ENCODE data around the gene BRIP1.
"Not testable (repeated sequence)": the region's sequence is repeated elsewhere in the genome, so short reads cannot be mapped to it uniquely, and the experiment has no call there.

Gene BRIP1

DNA sequence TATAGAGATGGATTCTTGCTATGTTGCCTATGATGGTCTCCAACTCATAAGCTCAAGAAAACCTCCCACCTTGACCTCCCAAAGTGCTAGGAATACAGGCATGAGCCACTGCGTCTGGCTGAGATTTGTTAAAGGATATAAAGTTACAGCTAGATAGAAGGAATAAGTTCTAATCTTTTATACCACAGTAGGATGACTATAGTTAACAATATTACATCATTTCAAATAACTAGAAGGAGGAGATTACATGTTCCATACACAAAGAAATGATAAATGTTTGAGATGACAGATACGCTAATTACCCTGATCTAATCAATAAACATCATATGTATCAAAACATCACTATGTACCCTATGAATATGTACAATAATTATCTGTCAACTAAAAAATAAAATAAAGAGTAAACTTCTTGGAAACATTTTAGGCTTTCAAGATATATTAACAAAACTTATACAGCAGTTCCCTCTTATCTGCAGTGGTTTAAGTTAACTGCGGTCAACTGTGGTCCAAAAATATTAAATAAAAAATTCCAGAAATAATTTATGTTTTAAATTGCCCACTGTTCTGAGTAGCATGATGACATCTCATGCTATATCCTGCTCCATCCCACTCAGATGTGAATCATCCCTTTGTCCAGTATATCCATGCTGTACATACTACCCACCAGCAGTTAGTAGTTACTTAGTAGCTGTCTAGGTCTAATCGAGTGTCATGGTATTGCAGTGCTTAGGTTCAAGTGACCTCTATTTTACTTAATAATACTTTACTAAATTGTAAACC is 143.1 kb downstream of the BRIP1 start:
- no peaks in the 10 kb centered on the region for H3K36me3 ChIP-seq (ENCODE audit: control insufficient read depth, insufficient read depth, low read length)
- no peak overlapping the region for H3K27ac ChIP-seq (ENCODE audit: low read depth, low read length, severe bottlenecking)
- no peak overlapping the region for H3K4me3 ChIP-seq (ENCODE audit: extremely low read depth, insufficient read depth, low read length, poor library complexity, severe bottlenecking)
- WGBS, 2 experiments (ENCODE audit: insufficient coverage in 2 of 2): no CpG with 5 or more reads among the region's 4 CpGs
- H3K4me1 ChIP-seq (ENCODE audit: control insufficient read depth, insufficient read depth, low read length, poor library complexity, severe bottlenecking): no peaks in the 10 kb centered on the region
- no peaks in the 10 kb centered on the region for H3K9me3 ChIP-seq (ENCODE audit: control insufficient read depth, low read length)

DNA sequence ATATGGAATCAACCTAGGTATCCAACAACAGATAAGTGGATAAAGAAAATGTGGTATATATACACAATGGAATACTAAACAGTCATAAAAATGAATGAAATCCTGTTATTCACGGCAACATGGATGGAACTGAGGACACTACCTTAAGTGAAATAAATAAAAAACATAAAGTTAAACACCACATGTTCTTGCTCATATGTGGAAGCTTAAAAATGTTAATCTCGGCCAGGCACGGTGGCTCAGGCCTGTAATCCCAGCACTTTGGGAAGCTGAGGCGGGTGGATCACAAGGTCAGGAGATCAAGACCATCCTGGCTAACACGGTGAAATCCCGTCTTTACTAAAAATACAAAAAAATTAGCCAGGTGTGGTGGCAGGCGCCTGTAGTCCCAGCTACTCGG is 144.1 kb downstream of the BRIP1 start:
- H3K4me1 ChIP-seq (ENCODE audit: control insufficient read depth, insufficient read depth, low read length, poor library complexity, severe bottlenecking); H3K36me3 ChIP-seq (ENCODE audit: control insufficient read depth, insufficient read depth, low read length); H3K4me3 ChIP-seq (ENCODE audit: extremely low read depth, insufficient read depth, low read length, poor library complexity, severe bottlenecking); H3K27ac ChIP-seq (ENCODE audit: low read depth, low read length, severe bottlenecking); H3K9me3 ChIP-seq (ENCODE audit: control insufficient read depth, low read length): not testable (repeated sequence)
- WGBS, 2 experiments (ENCODE audit: insufficient coverage in 2 of 2): 100% methylated on average over 3 of the region's 8 CpGs

DNA sequence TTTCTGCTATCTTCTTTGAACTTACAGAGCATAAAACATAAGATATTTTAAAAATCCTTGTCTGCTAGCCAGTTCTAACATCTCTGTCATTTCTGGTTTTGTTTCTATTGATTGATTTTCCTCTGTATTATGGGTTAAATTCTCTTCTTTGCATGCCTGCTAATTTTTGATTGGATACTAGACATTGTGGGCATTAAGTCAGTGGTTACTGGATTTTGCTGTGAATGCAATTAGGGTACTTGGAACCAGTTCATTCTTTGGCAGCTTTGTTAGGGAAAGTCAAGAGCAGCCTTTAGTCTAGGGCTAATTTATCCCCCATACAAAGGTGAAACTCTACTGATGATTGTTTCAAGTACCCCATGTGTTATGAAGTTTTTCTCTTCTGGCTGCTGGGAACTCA is 145.3 kb downstream of the BRIP1 start:
- Histone ChIP-seq H3K4me1 (ENCODE audit: control insufficient read depth, insufficient read depth, low read length, poor library complexity, severe bottlenecking) (no peaks in the 10 kb centered on the region), H3K4me3 (ENCODE audit: extremely low read depth, insufficient read depth, low read length, poor library complexity, severe bottlenecking) (no peak overlapping the region), H3K27ac (ENCODE audit: low read depth, low read length, severe bottlenecking) (no peak overlapping the region), H3K36me3 (ENCODE audit: control insufficient read depth, insufficient read depth, low read length) (no peaks in the 10 kb centered on the region), H3K9me3 (ENCODE audit: control insufficient read depth, low read length) (no peaks in the 10 kb centered on the region)

DNA sequence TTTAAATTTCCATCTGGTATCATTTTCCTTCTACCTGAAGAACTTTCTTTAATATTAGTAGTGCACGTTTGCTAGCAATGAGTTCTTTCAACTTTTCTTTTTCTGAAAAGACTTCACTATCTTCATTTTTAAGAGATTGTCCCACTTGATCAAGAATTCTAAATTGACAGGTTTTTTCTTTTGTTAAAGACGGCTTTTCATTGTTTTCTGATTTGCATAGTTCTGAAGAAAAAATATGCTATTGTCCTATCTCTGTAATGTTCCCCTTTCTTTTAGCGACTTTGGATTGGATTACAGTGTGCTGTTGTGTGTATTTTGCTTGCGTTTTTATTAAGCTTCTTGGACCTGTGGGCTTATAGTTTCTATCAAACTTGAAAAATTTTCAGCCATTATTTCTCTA is 146.0 kb downstream of the BRIP1 start:
- Histone ChIP-seq H3K27ac (ENCODE audit: low read depth, low read length, severe bottlenecking) (no peak overlapping the region), H3K9me3 (ENCODE audit: control insufficient read depth, low read length) (no peaks in the 10 kb centered on the region), H3K4me1 (ENCODE audit: control insufficient read depth, insufficient read depth, low read length, poor library complexity, severe bottlenecking) (no peaks in the 10 kb centered on the region), H3K4me3 (ENCODE audit: extremely low read depth, insufficient read depth, low read length, poor library complexity, severe bottlenecking) (no peak overlapping the region), H3K36me3 (ENCODE audit: control insufficient read depth, insufficient read depth, low read length) (no peaks in the 10 kb centered on the region)
- WGBS, 2 experiments (ENCODE audit: insufficient coverage in 2 of 2): no CpG with 5 or more reads among the region's 4 CpGs

DNA sequence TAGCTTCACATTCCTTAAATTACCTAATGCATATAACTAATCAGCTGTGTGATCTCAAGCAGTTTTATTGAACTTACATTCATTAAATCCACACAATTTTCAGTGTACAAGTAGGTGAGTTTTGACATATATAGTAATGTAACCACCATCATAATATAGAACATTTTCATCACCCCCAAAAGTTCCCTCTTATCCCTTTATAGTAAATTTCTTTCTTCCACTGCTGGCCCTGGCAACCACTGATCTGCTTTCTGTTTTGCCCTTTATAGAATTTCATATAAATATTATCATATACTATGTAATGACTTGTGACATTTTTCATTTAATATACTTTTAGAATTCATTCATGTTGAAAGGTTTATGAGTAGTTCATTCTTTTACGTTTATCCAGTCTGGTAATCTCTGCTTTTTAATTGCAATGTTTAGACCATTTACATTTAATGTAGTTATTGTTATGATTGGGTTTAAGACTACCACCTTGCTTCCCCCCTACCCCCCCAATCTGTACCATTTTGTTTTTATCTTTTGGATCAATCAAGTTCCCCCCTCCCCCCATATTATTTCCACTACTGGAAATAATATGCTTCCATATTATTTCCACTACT is 147.0 kb downstream of the BRIP1 start:
- Histone ChIP-seq H3K9me3 (ENCODE audit: control insufficient read depth, low read length) (no peaks in the 10 kb centered on the region), H3K4me3 (ENCODE audit: extremely low read depth, insufficient read depth, low read length, poor library complexity, severe bottlenecking) (no peak overlapping the region), H3K27ac (ENCODE audit: low read depth, low read length, severe bottlenecking) (no peak overlapping the region), H3K36me3 (ENCODE audit: control insufficient read depth, insufficient read depth, low read length) (no peaks in the 10 kb centered on the region), H3K4me1 (ENCODE audit: control insufficient read depth, insufficient read depth, low read length, poor library complexity, severe bottlenecking) (no peaks in the 10 kb centered on the region)
- no CpG with 5 or more reads among the region's 1 CpG for WGBS, 2 experiments (ENCODE audit: insufficient coverage in 2 of 2)

DNA sequence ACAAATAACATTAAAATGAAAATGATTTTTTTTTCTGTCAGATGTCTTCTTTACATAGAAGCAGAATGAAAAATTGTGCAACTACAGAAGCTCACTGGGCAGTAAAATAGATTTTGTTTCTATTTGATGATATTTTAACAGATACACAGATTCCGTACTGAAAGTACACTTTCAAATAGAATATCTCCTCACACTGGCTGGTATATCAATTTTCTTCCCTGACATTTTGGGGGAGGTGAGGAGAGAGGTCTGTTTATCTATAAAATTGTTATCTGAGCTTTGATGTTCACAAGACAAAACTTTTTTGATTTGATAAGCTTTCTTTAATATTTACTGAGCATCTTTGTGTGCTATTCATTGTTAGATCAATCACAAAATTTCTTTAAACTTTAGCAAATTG is 148.0 kb downstream of the BRIP1 start:
- WGBS, 2 experiments (ENCODE audit: insufficient coverage in 2 of 2): no CpG with 5 or more reads among the region's 1 CpG
- H3K4me1 ChIP-seq (ENCODE audit: control insufficient read depth, insufficient read depth, low read length, poor library complexity, severe bottlenecking): no peaks in the 10 kb centered on the region
- no peaks in the 10 kb centered on the region for H3K36me3 ChIP-seq (ENCODE audit: control insufficient read depth, insufficient read depth, low read length)
- no peak overlapping the region for H3K4me3 ChIP-seq (ENCODE audit: extremely low read depth, insufficient read depth, low read length, poor library complexity, severe bottlenecking)
- no peak overlapping the region for H3K27ac ChIP-seq (ENCODE audit: low read depth, low read length, severe bottlenecking)
- H3K9me3 ChIP-seq (ENCODE audit: control insufficient read depth, low read length): no peaks in the 10 kb centered on the region

DNA sequence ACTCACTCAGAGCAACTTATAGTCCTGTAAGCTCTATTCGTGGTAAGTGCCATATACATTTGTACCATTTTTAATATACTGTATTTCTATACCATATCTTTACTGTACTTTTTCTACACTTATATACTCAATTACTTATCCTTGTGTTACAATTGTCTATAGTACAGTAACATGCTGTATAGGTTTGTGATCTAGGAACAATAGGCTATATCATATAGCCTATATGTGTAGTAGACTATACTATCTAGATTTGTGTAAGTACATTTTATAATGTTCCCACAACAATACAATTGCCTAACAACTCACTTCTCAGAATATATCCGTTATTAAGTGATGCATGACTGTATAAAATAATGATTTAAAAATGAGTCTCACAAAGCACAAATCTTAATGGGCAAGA is 149.0 kb downstream of the BRIP1 start:
- H3K27ac ChIP-seq (ENCODE audit: low read depth, low read length, severe bottlenecking): no peak overlapping the region
- no CpG with 5 or more reads among the region's 2 CpGs for WGBS, 2 experiments (ENCODE audit: insufficient coverage in 2 of 2)
- H3K4me1 ChIP-seq (ENCODE audit: control insufficient read depth, insufficient read depth, low read length, poor library complexity, severe bottlenecking): no peaks in the 10 kb centered on the region
- no peak overlapping the region for H3K4me3 ChIP-seq (ENCODE audit: extremely low read depth, insufficient read depth, low read length, poor library complexity, severe bottlenecking)
- H3K36me3 ChIP-seq (ENCODE audit: control insufficient read depth, insufficient read depth, low read length): no peaks in the 10 kb centered on the region
- H3K9me3 ChIP-seq (ENCODE audit: control insufficient read depth, low read length): no peaks in the 10 kb centered on the region

DNA sequence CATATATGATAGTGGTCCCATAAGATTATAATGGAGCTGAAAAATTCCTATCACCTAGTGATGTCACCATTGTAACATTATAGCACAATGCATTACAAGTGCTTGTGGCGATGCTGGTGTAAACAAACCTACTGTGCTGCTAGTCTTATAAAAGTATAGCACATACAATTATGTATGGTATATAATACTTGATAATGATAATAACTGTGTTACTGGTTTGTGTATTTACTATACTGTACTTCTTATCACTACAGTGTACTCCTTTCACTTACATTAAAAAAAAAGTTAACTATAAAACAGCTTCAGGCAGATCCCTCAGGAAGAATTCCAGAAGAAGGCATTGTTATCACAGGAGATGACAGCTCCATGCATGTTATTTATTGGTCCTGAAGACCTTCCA is 150.3 kb downstream of the BRIP1 start:
- Histone ChIP-seq H3K36me3 (ENCODE audit: control insufficient read depth, insufficient read depth, low read length) (peaks cover 6% of the 10 kb centered on the region), H3K4me1 (ENCODE audit: control insufficient read depth, insufficient read depth, low read length, poor library complexity, severe bottlenecking) (no peaks in the 10 kb centered on the region), H3K9me3 (ENCODE audit: control insufficient read depth, low read length) (no peaks in the 10 kb centered on the region), H3K4me3 (ENCODE audit: extremely low read depth, insufficient read depth, low read length, poor library complexity, severe bottlenecking) (no peak overlapping the region), H3K27ac (ENCODE audit: low read depth, low read length, severe bottlenecking) (no peak overlapping the region)
- no CpG with 5 or more reads among the region's 1 CpG for WGBS, 2 experiments (ENCODE audit: insufficient coverage in 2 of 2)

DNA sequence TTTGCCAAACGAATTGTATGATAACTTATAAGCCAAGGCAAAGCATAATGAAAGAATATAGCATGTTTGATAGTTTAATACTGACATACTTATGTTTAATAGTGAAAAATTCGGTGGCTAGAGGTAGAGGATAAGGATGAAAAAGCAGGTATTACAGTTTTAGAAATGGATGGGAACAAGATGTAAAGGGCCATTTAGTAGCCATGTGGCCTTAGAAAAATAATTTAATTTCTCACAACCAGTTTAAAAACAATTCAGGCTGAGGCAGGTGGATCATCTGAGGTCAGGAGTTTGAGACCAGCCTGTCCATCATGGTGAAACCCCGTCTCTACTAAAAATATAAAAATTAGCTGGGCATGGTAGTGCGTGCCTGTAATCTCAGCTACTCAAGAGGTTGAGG is 152.8 kb downstream of the BRIP1 start:
- no peaks in the 10 kb centered on the region for H3K4me1 ChIP-seq (ENCODE audit: control insufficient read depth, insufficient read depth, low read length, poor library complexity, severe bottlenecking)
- no peak overlapping the region for H3K4me3 ChIP-seq (ENCODE audit: extremely low read depth, insufficient read depth, low read length, poor library complexity, severe bottlenecking)
- H3K27ac ChIP-seq (ENCODE audit: low read depth, low read length, severe bottlenecking): no peak overlapping the region
- H3K9me3 ChIP-seq (ENCODE audit: control insufficient read depth, low read length): no peaks in the 10 kb centered on the region
- peaks cover 6% of the 10 kb centered on the region for H3K36me3 ChIP-seq (ENCODE audit: control insufficient read depth, insufficient read depth, low read length)
- 86 to 100% methylated on average over 2 of the region's 4 CpGs for WGBS, 2 experiments (ENCODE audit: insufficient coverage in 2 of 2)

DNA sequence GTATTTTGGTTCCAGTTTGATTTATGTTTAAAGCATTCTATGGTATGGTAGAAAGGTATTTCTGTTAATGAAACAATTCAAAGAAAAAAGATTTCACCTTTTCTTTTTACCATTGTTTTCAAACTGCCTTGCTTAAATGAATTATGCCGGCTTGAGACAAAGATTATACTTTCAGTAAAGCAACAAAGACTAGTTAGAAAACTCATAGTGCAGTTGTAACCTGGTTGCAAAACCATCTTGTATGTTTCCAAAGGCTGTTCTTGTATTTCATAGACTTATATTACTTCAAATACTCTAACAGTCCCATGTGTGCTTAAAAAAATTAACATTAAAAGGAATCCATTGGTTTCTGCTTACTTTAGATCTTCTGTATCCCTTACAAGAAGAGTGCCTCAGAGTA is 153.8 kb downstream of the BRIP1 start:
- WGBS, 2 experiments (ENCODE audit: insufficient coverage in 2 of 2): no CpG with 5 or more reads among the region's 1 CpG
- H3K4me1 ChIP-seq (ENCODE audit: control insufficient read depth, insufficient read depth, low read length, poor library complexity, severe bottlenecking): no peaks in the 10 kb centered on the region
- H3K4me3 ChIP-seq (ENCODE audit: extremely low read depth, insufficient read depth, low read length, poor library complexity, severe bottlenecking): no peak overlapping the region
- H3K36me3 ChIP-seq (ENCODE audit: control insufficient read depth, insufficient read depth, low read length): peaks cover 6% of the 10 kb centered on the region
- no peaks in the 10 kb centered on the region for H3K9me3 ChIP-seq (ENCODE audit: control insufficient read depth, low read length)
- no peak overlapping the region for H3K27ac ChIP-seq (ENCODE audit: low read depth, low read length, severe bottlenecking)

DNA sequence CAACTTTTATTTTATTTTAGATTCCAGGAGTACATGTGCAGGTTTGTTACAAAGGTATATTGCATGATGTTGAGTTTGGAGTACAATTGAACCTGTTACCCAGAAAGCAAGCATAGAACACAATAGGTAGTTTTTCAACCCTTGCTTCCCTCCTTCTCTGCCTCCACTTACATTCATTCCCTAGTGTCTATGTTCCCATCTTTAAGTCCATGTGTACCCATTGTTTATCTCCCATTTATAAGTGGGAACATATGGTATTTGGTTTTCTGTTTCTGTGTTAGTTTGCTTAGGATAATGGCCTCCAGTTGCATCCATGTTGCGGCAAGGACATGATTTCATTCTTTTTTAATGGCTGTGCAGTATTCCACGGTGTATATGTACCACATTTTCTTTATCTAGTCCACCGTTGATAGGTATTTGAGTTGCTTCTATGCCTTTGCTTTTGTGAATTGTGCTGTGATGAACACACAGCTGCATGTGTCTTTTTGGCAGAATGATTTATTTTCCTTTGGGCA is 158.3 kb downstream of the BRIP1 start:
- Histone ChIP-seq H3K27ac (ENCODE audit: low read depth, low read length, severe bottlenecking) (no peak overlapping the region), H3K9me3 (ENCODE audit: control insufficient read depth, low read length) (peaks cover 10% of the 10 kb centered on the region), H3K4me1 (ENCODE audit: control insufficient read depth, insufficient read depth, low read length, poor library complexity, severe bottlenecking) (no peaks in the 10 kb centered on the region), H3K4me3 (ENCODE audit: extremely low read depth, insufficient read depth, low read length, poor library complexity, severe bottlenecking) (no peak overlapping the region), H3K36me3 (ENCODE audit: control insufficient read depth, insufficient read depth, low read length) (peaks cover 6% of the 10 kb centered on the region)
- WGBS, 2 experiments (ENCODE audit: insufficient coverage in 2 of 2): 94% methylated on average over 2 of the region's 3 CpGs; no CpG with 5 or more reads in 1 of the 2 experiments

All from mesodermal cell (in vitro differentiated cells).